Measurements from ENCODE around the gene VAX1.
"Not testable (repeated sequence)": the region's sequence is repeated elsewhere in the genome, so short reads cannot be mapped to it uniquely, and the experiment has no call there.

The VAX1 gene

GRCh38 chr10:117137911-117138642 lies at the start of gene VAX1:
TSS of gene VAX1 (minus strand) at chr10:117138270. CDS start at chr10:117138056, 214 bp downstream.
- no peak for DNase-seq

GRCh38 chr10:117186832-117187615 lies 49.0 kb upstream of the VAX1 start:
- DNase-seq: no peak

- not testable (repeated sequence) for DNase-seq
These were observed 47.7 kb upstream of the VAX1 start for GRCh38 chr10:117185817-117186216.

GRCh38 chr10:117184821-117185220 lies 46.8 kb upstream of the VAX1 start:
- DNase-seq: no peak

- DNase-seq: no peak
These were observed 46.2 kb upstream of the VAX1 start for GRCh38 chr10:117184296-117184695.

GRCh38 chr10:117178190-117178589 lies 40.1 kb upstream of the VAX1 start:
- no peak for DNase-seq

DNA sequence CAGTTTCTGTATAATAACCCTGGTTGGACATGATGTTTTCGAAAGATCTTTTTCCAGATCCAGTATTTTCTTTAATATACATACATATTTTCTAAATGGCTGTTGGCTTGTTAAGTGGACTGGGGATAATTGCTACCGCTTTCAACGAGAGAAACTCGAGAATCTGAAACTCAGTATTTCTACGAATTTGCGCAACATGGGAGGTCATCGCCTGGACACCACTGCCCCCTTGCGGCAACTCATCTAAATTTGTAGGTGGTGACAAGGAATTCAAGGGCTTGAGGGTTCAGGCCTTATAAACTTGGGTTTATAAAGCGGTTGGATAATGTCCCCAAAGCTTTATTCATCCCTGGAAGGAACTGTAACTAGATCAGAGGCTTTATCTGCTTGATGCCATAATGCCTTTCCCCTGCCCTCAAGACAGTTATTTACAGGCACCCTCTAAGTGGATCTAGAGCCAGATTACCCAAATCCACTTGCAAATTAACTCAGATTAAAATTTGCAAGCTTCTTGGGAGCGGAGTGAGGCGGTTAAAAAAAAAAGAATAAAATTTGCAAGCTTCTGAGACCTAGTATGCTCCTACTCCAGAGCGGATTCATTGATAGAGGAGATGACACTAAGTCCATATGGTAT lies 37.9 kb upstream of the VAX1 start:
- peak; percentile 44 for DNase-seq

DNA sequence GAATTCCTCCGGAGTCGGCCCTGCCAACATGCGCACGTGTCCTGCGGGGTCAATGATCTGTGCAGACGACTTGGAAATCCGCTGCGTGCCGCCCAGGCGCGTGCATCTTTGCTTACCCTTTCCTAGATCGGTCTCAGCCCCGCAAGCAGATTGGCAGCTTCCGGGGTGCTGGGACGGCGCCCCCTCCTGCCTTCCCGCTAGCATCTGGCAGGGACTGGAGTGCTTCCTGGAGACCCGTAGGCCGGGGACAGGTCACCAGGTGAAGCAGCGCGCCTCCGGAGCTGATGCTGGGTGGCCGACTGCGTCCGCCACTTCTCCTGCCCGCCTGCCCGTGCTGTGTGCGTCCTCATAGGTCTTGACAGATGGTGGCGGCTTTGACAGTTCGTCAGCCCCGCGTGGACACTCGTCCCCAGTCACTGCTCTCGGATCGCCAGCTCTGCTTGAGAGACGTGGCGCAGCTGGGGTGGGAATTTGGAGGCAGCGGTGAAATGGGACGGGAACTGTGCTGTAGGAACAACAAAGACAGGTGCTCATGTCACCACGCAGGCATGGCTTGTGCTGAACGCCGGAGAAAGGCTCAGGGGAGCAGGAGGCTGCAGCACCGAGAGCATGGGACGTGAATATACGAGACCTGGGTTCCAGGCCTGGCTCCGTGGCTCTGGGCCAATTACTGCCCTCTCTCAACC lies 37.3 kb upstream of the VAX1 start:
- peak; percentile 38 for DNase-seq

DNA sequence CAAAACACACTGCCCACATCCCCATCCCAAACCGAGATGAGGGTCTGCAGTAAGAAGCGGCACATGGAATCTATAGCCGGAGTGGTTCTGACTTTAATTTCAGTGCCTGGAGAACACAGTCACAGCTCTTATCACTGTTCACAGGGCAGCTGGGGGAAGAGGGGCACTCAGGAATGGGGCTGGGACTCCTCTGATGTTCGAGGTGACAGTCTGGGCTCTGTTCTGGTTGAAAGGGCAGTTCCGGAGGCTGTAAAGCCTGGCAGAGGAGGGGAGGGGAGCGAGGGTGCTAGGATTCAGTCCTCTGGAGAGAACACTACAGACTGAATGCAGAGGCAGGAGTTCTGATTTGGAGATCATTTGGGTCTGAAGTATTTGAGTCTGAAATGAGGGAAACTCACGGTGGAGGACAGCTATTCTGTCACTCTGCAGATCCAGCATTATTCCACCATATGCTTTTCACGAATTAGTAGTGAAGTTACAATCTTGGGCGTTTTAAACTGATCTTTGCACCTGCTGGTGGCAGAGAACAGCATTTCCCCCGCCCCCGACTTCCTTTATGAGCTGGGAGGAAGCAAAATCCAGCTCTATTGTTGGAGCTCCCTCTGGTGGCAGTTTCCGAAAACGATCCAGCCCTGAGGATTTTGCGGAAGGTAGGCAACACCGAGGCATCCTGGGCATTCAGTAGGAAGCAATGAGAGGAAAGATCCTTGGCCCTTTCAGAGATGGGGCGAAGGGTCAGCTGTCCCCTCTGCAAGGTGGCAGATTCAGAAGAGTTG lies 36.6 kb upstream of the VAX1 start:
- DNase-seq: peak; percentile 58

DNA sequence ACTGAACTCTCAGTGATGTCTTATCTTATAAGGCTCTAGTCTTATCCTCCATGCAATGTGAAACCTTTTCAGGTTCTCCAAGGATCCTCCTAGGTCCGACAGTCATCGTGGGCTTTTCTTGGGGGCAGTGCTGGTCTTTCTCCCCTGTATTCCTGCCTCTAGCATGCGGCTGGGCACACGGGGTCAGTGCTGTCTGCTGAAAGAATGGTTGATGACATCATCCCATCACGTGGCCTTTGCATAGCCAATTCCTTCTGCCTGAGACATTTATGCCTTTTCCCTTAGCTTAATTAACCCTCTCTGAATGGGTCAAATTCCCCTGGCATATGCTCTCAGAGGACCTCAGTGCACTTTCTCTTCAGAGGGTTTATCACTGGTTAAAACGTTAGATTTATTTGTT lies 32.2 kb upstream of the VAX1 start:
- no peak for DNase-seq

- DNase-seq: no peak
These were observed 31.4 kb upstream of the VAX1 start for GRCh38 chr10:117169480-117169879.

- DNase-seq: peak; percentile 7
These were observed 30.7 kb upstream of the VAX1 start for GRCh38 chr10:117168729-117169128.

DNA sequence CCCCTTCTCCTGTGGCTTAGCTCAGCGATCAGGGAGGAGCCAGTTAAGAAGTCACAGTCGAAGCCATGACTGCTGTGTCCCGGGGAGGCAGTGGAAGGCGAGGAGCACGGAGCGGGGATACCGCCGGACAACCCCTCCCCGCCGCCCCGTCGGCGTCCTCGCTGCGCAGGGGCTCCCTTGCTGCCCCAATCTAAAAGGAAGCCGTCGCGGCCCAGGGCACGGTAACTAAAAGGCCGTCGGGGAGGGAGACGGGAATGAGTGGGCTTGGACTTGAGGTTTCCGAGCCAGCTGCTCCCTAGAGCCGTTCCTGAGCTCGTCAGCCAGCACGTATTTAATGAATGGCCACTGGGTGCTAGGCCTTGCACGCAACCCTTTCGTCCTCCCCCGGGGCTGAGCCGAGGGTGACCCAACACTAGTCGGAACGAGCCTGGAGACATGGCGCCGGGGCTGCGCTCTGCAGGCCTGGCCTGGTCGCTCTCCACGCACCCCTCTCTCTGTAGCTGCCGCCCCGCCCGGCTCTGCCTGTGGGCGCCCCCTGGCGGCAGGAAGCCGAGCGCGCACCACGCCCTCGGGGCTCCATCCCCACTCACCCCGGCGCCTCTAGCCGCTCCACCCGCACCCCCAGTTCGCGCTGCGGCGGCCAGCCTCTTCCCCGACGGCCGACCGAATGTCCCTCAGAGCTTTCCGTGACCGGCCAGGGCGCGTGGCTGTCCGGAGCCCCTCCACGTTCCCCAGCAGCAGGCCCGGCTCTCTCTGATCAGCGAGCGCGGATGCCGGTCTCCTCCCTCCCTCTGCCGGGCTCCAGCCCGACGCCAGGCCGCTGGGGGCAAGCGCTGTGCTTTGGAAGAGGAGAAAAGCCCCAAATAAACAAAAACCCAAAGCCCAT lies 30.0 kb upstream of the VAX1 start:
- peak; percentile 27 for DNase-seq

DNA sequence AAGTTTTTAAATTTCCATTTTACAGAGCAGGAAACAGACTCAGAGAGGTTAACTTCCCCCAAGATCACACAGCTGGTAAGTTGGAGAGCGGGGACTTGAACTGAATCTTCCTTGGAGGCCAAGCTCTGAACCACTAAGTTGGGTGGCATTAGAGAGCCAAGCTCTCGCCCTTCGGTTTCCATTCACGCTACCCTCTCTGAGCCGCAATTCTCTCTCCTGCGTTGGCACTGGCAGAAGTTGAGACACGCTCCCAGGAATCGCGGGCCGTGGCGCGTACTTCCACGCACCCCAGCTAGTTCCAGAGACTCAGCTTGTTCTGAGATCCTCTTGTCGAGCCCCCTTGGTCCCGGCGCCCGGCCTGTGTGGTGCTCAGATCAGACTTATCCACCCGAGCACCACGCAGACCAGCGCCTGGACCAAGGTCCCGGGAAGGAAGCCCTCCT lies 29.3 kb upstream of the VAX1 start:
- DNase-seq: no peak

GRCh38 chr10:117166418-117167345 lies 28.6 kb upstream of the VAX1 start:
- no peak for DNase-seq

- peak; percentile 18 for DNase-seq
These were observed 27.7 kb upstream of the VAX1 start for GRCh38 chr10:117165538-117166417.

- DNase-seq: no peak
These were observed 26.8 kb upstream of the VAX1 start for GRCh38 chr10:117164592-117165537.

All from NCI-H2171 treated with DMSO at 0.1 percent for 48 hours (cell line).